ENCODE results near the gene ZNF14.
"Not testable (repeated sequence)": the region's sequence is repeated elsewhere in the genome, so short reads cannot be mapped to it uniquely, and the experiment has no call there.

ZNF14 gene

GRCh38 chr19:19746286-19747213 lies 13.6 kb upstream of the ZNF14 start:
- DNase-seq (ENCODE audit: low read depth in 1 of 2, low spot score in 1 of 2), result no peak

GRCh38 chr19:19745496-19746285 lies 12.8 kb upstream of the ZNF14 start:
- no peak for DNase-seq (ENCODE audit: low read depth in 1 of 2, low spot score in 1 of 2)

- no peak for DNase-seq (ENCODE audit: low read depth in 1 of 2, low spot score in 1 of 2)
Observed at GRCh38 chr19:19744641-19745040, 11.7 kb upstream of the ZNF14 start.

- not testable (repeated sequence) for DNase-seq (ENCODE audit: low read depth in 1 of 2, low spot score in 1 of 2)
Observed at GRCh38 chr19:19743921-19744320, 11.0 kb upstream of the ZNF14 start.

GRCh38 chr19:19743176-19743575 lies 10.3 kb upstream of the ZNF14 start:
- DNase-seq (ENCODE audit: low read depth in 1 of 2, low spot score in 1 of 2), result no peak

- DNase-seq (ENCODE audit: low read depth in 1 of 2, low spot score in 1 of 2), result no peak
Observed at GRCh38 chr19:19742773-19743172, 9.9 kb upstream of the ZNF14 start.

GRCh38 chr19:19741184-19741583 lies 8.3 kb upstream of the ZNF14 start:
- DNase-seq (ENCODE audit: low read depth in 1 of 2, low spot score in 1 of 2), result no peak

GRCh38 chr19:19740755-19741154 lies 7.8 kb upstream of the ZNF14 start:
- no peak for DNase-seq (ENCODE audit: low read depth in 1 of 2, low spot score in 1 of 2)

- DNase-seq (ENCODE audit: low read depth in 1 of 2, low spot score in 1 of 2), result no peak
Observed at GRCh38 chr19:19738564-19738963, 5.7 kb upstream of the ZNF14 start.

GRCh38 chr19:19737559-19738332 lies 4.8 kb upstream of the ZNF14 start:
- no peak for DNase-seq (ENCODE audit: low read depth in 1 of 2, low spot score in 1 of 2)

- DNase-seq (ENCODE audit: low read depth in 1 of 2, low spot score in 1 of 2), result no peak
Observed at GRCh38 chr19:19721896-19722295, 11.0 kb downstream of the ZNF14 start.

- no peak for DNase-seq (ENCODE audit: low read depth in 1 of 2, low spot score in 1 of 2)
Observed at GRCh38 chr19:19719798-19720197, 13.1 kb downstream of the ZNF14 start.

GRCh38 chr19:19711934-19712828 lies 20.7 kb downstream of the ZNF14 start:
- DNase-seq (ENCODE audit: low read depth in 1 of 2, low spot score in 1 of 2), result no peak

- no peak for DNase-seq (ENCODE audit: low read depth in 1 of 2, low spot score in 1 of 2)
Observed at GRCh38 chr19:19711306-19711933, 21.5 kb downstream of the ZNF14 start.

- no peak for DNase-seq (ENCODE audit: low read depth in 1 of 2, low spot score in 1 of 2)
Observed at GRCh38 chr19:19710506-19710905, 22.4 kb downstream of the ZNF14 start.

GRCh38 chr19:19704836-19705235 lies 28.1 kb downstream of the ZNF14 start:
- no peak for DNase-seq (ENCODE audit: low read depth in 1 of 2, low spot score in 1 of 2)

- DNase-seq (ENCODE audit: low read depth in 1 of 2, low spot score in 1 of 2), result not testable (repeated sequence)
Observed at GRCh38 chr19:19700493-19700892, 32.4 kb downstream of the ZNF14 start.

GRCh38 chr19:19697589-19697988 lies 35.3 kb downstream of the ZNF14 start:
- DNase-seq (ENCODE audit: low read depth in 1 of 2, low spot score in 1 of 2), result no peak

GRCh38 chr19:19696386-19696785 lies 36.5 kb downstream of the ZNF14 start:
- no peak for DNase-seq (ENCODE audit: low read depth in 1 of 2, low spot score in 1 of 2)

- DNase-seq (ENCODE audit: low read depth in 1 of 2, low spot score in 1 of 2), result no peak
Observed at GRCh38 chr19:19691683-19692082, 41.2 kb downstream of the ZNF14 start.

All from activated T-helper 1 cell treated with anti-CD3 and anti-CD28 coated beads, Interleukin-2, amount 50 U/mL, for 16 hours (primary cell).